Gastrocnemius medialis (tissue), 4 donors: ENCODE measurements around the gene MTERF4. TPM values are rescaled to one million over a fixed set of nuclear protein-coding genes. Genes with fewer than 3 reads are reported as not detected.

ENCODE experiments used
- ATAC-seq, 2 donors: fragments of 150-250 bp; one replicate each; pipeline ENCODE4 v1.9.1; 2016
- DNase-seq, 2 donors: peaks; one replicate each; pipeline ENCODE4 v3.0.0-alpha.2; 2019
- H3K27ac ChIP-seq, 4 donors: fragments of 200-600 bp; sonication (generic); 1 replicate in 1 of 4; 2 replicates in 3 of 4; pipeline ENCODE4 v1.5.1; 2016 to 2018; ENCODE audit warnings: mild to moderate bottlenecking in 2 of 4, moderate library complexity in 1 of 4
- H3K27me3 ChIP-seq, 3 donors: fragments of 200-600 bp; sonication (generic) in 2 of 3; 1 replicate in 1 of 3; 2 replicates in 2 of 3; pipeline versions ENCODE4 v1.5.1 to v1.6.0; 2016 to 2019; ENCODE audit warnings: mild to moderate bottlenecking in 1 of 3, moderate library complexity in 1 of 3
- H3K36me3 ChIP-seq, 2 donors: fragments of 200-600 bp; sonication (generic) in 1 of 2; one replicate each; pipeline ENCODE4 v1.5.1; 2017 to 2018
- H3K4me1 ChIP-seq, 2 donors: fragments of 200-600 bp; sonication (generic) in 1 of 2; one replicate each; pipeline ENCODE4 v1.5.1; 2016 to 2017; ENCODE audit warnings: mild to moderate bottlenecking in 2 of 2
- H3K4me3 ChIP-seq, 4 donors: fragments of 200-600 bp; sonication (generic) in 3 of 4; 1 replicate in 1 of 4; 2 replicates in 3 of 4; pipeline ENCODE4 v1.5.1; 2016 to 2019; ENCODE audit warnings: mild to moderate bottlenecking in 2 of 4
- H3K9me3 ChIP-seq, 3 donors: fragments of 200-600 bp; sonication (generic) in 2 of 3; 1 replicate in 1 of 3; 2 replicates in 2 of 3; pipeline ENCODE4 v1.5.1; 2016 to 2019
- POLR2A ChIP-seq, 2 donors: fragments of 450-650 bp; IDR thresholded peaks; one replicate each; pipeline ENCODE4 v1.6.1; 2017; ENCODE audit warnings: antibody characterized with exemption in 2 of 2, mild to moderate bottlenecking in 2 of 2, moderate library complexity in 2 of 2
- in situ Hi-C, 4 donors: fragments of 200-750 bp; cut with MboI; loops; one replicate each; pipeline versions ENCODE4 v1.15.0 to v1.8.0; 2017; ENCODE audit warnings: low sequenced_read_pairs in 4 of 4
- intact Hi-C: fragments of 100-400 bp; cut with DNase I; formaldehyde crosslinking; loops from one replicate; pipeline ENCODE4 v1.15.1; 2023; ENCODE audit warnings: low total_unique reads
- total RNA-seq, 4 donors: library from RNA; depleted of rRNA; stranded (reverse); fragments of >200 nt; gene quantifications; one replicate each; pipeline versions ENCODE4 v1.1.0 to v1.2.3, GENCODE V29; 2016
- TF ChIP-seq, protein P1 (sequence below), 5 experiments: fragments of 450-650 bp in 3 of 5; fragments of 200-600 bp in 2 of 5; sonication (generic) in 2 of 5; IDR thresholded peaks in 4 of 5; conservative IDR thresholded peaks in 1 of 5; 1 replicate in 4 of 5; 2 replicates in 1 of 5; pipeline ENCODE4 v1.5.1; 2016 to 2019; ENCODE audit warnings: antibody characterized with exemption in 5 of 5, mild to moderate bottlenecking in 3 of 5, moderate library complexity in 3 of 5

Gene MTERF4
- total RNA-seq, 4 donors from 2014 or later = 21.8 to 49.3 (median 37.0) TPM

DNA sequence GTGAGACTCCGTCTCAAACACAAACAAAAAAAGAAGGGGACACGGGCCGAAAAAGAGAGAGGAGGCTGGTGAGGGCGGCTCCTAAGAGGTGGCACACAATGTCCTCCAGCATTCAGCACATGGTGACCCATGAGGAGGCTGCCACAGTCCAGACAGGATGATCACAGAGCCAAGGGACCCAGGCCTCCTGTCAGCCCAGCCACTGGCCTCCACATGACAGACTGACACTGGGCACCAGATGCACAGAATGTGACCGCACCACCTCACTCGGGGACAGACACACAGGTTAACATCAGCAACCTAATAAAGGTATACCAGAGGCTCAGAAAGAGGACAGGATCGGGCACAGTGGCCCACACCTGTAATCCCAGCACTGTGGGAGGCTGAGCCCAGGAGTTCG lies 26.2 kb upstream of the MTERF4 start:
- Histone ChIP-seq H3K4me3 (no peak overlapping the region), H3K9me3 (no peaks in the 10 kb centered on the region), H3K4me1 (no peaks in the 10 kb centered on the region), H3K36me3 (no peaks in the 10 kb centered on the region), H3K27ac (no peak overlapping the region), H3K27me3 (no peaks in the 10 kb centered on the region)
- intact Hi-C loops (no loop called here), in situ Hi-C loops (no loop called here)
- TF ChIP-seq POLR2A (IDR thresholded peaks at IDR 0.05) = no peak
- TF ChIP-seq, protein P1, sequence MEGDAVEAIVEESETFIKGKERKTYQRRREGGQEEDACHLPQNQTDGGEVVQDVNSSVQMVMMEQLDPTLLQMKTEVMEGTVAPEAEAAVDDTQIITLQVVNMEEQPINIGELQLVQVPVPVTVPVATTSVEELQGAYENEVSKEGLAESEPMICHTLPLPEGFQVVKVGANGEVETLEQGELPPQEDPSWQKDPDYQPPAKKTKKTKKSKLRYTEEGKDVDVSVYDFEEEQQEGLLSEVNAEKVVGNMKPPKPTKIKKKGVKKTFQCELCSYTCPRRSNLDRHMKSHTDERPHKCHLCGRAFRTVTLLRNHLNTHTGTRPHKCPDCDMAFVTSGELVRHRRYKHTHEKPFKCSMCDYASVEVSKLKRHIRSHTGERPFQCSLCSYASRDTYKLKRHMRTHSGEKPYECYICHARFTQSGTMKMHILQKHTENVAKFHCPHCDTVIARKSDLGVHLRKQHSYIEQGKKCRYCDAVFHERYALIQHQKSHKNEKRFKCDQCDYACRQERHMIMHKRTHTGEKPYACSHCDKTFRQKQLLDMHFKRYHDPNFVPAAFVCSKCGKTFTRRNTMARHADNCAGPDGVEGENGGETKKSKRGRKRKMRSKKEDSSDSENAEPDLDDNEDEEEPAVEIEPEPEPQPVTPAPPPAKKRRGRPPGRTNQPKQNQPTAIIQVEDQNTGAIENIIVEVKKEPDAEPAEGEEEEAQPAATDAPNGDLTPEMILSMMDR (IDR thresholded peaks at IDR 0.05 in 4 of 5, conservative IDR thresholded peaks at IDR 0.05 in 1 of 5) = no peak
- ATAC-seq = no peak
- DNase-seq = no peak

DNA sequence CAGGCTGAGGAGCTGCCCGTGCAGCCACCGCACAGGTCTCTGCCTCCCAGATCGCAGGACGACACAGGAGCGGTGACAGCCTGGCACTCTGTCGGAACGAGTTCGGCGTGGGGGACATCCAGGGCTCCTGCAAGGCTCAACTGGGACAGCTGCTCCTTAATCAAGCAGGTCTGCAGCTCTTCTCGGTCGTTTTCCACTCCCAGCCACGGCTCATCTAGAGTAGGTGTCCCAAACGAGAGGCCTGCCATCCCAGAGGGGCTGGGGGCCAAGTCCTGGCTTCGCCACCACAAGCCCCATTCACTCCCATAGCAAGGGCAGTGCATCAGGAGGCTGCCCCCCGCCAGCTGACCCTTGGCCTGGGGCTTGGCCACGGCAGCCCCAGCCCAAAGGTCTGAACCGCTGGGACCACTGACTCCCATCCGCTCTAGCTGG lies 24.7 kb upstream of the MTERF4 start:
- Histone ChIP-seq H3K9me3 (no peaks in the 10 kb centered on the region), H3K27me3 (no peaks in the 10 kb centered on the region), H3K27ac (no peak overlapping the region), H3K4me3 (no peak overlapping the region), H3K36me3 (no peaks in the 10 kb centered on the region), H3K4me1 (no peaks in the 10 kb centered on the region)
- ATAC-seq = no peak
- DNase-seq = no peak
- intact Hi-C loops = no loop called here
- TF ChIP-seq, protein P1 (IDR thresholded peaks at IDR 0.05 in 4 of 5, conservative IDR thresholded peaks at IDR 0.05 in 1 of 5) = no peak
- TF ChIP-seq POLR2A (IDR thresholded peaks at IDR 0.05) = no peak
- in situ Hi-C loops = no loop called here

DNA sequence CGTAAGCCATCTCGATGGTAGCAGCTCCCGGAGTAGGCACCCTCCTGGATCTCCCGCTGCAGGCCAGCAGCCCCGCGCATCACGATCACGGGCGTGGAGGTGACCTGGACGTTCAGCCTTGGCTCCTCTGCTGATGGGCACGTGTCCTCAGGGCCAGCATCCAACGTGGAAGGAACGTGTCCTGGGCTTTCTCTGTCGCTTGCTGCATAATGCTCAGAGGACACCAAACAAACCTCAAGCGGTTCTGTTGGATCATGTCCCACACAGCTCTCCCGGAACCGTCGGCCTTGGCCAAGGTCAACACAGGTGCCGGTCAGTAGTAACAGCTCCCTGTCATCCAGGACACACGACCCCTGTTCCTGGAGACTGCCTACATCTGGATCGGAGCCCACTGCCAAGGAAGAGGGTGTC lies 24.1 kb upstream of the MTERF4 start:
- TF ChIP-seq, protein P1 (IDR thresholded peaks at IDR 0.05 in 4 of 5, conservative IDR thresholded peaks at IDR 0.05 in 1 of 5) = no peak
- no peak for TF ChIP-seq POLR2A (IDR thresholded peaks at IDR 0.05)
- no peaks in the 10 kb centered on the region for H3K9me3 ChIP-seq
- H3K4me3 ChIP-seq = no peak overlapping the region
- no peaks in the 10 kb centered on the region for H3K4me1 ChIP-seq
- intact Hi-C loops = no loop called here
- H3K27me3 ChIP-seq = no peaks in the 10 kb centered on the region
- ATAC-seq (no peak), DNase-seq (no peak)
- no peaks in the 10 kb centered on the region for H3K36me3 ChIP-seq
- in situ Hi-C loops = no loop called here
- H3K27ac ChIP-seq = no peak overlapping the region

DNA sequence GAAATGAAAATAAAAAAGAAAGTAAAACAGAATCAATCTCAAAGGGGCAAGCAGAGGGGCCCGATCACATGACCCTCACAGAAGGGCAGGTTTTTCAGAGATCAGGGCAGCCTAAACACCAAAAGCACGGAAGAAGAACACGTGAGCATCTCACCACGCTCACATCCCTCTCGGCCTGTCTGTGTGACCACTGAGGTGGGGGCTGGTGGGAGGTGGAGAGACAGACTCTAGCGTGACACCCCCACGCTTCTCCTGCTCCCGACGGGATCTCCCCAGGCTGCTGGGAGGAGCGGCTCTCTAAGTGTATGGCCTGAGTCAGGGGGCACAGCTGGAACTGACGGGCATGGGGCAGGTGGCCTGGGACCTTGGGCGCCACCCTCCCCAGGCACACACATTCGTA lies 23.5 kb upstream of the MTERF4 start:
- H3K4me3 ChIP-seq = no peak overlapping the region
- no peaks in the 10 kb centered on the region for H3K9me3 ChIP-seq
- intact Hi-C loops (no loop called here), in situ Hi-C loops (no loop called here)
- H3K36me3 ChIP-seq = no peaks in the 10 kb centered on the region
- ATAC-seq (no peak), DNase-seq (no peak)
- H3K27me3 ChIP-seq = no peaks in the 10 kb centered on the region
- no peak overlapping the region for H3K27ac ChIP-seq
- H3K4me1 ChIP-seq = no peaks in the 10 kb centered on the region
- TF ChIP-seq POLR2A (IDR thresholded peaks at IDR 0.05) = no peak
- TF ChIP-seq, protein P1 (IDR thresholded peaks at IDR 0.05 in 4 of 5, conservative IDR thresholded peaks at IDR 0.05 in 1 of 5) = no peak
